Right lobe of liver (tissue), 6 donors: ENCODE measurements around the gene ANKRD33B. TPM values are rescaled to one million over a fixed set of nuclear protein-coding genes. Genes with fewer than 3 reads are reported as not detected.

ENCODE experiments used
- ATAC-seq, 4 donors: fragments of 200-7000 bp; cut with Tn5 transposase; one replicate each; pipeline ENCODE4 v1.9.1; 2020; ENCODE audit warnings: mild to moderate bottlenecking in 4 of 4, moderate library complexity in 4 of 4
- DNase-seq, 3 donors: peaks; one replicate each; pipeline ENCODE4 v3.0.0-alpha.2; 2020
- H3K27ac ChIP-seq, 3 donors: fragments of 200-600 bp; one replicate each; pipeline ENCODE4 v1.8.0; 2022
- H3K27me3 ChIP-seq, 2 donors: fragments of 200-600 bp; one replicate each; pipeline ENCODE4 v1.8.0; 2022
- H3K36me3 ChIP-seq, 4 donors: fragments of 200-600 bp; sonication (generic) in 1 of 4; one replicate each; pipeline versions ENCODE4 v1.5.1 to v1.8.0; 2017 to 2022; ENCODE audit warnings: control low read depth in 1 of 4
- H3K4me1 ChIP-seq, 4 donors: fragments of 200-600 bp; sonication (generic) in 1 of 4; one replicate each; pipeline versions ENCODE4 v1.5.1 to v1.8.0; 2017 to 2022; ENCODE audit warnings: control low read depth in 1 of 4
- H3K4me3 ChIP-seq, 3 donors: fragments of 200-600 bp; one replicate each; pipeline ENCODE4 v1.8.0; 2022
- H3K9me3 ChIP-seq, 4 donors: fragments of 200-600 bp; sonication (generic) in 1 of 4; one replicate each; pipeline versions ENCODE4 v1.5.1 to v1.8.0; 2017 to 2022; ENCODE audit warnings: control low read depth in 1 of 4
- CTCF ChIP-seq, 4 donors: fragments of 200-600 bp in 3 of 4; fragments of 450-650 bp in 1 of 4; IDR thresholded peaks; one replicate each; pipeline versions ENCODE4 v1.5.1 to v1.8.0; 2016 to 2022; ENCODE audit warnings: antibody characterized with exemption in 4 of 4, mild to moderate bottlenecking in 2 of 4
- POLR2A ChIP-seq: fragments of 450-650 bp; IDR thresholded peaks from one replicate; pipeline ENCODE4 v1.6.1; 2017; ENCODE audit warnings: antibody characterized with exemption, mild to moderate bottlenecking
- WGBS: methylation state at CpG from one replicate; pipeline ENCODE4 v1.1.6; 2018; ENCODE audit warnings: low coverage, low lambda C conversion rate; ENCODE audit not compliant: insufficient coverage; ENCODE audit errors: missing lambda C conversion rate; 5-methylcytosine and 5-hydroxymethylcytosine counted together
- intact Hi-C, 2 donors: fragments of 100-400 bp; cut with DNase I; formaldehyde crosslinking; loops; one replicate each; pipeline versions ENCODE4 v1.11.2 to v1.14.1; 2022
- small RNA-seq, 2 experiments: library from RNA; depleted of rRNA; stranded (forward); fragments of <200 nt; gene quantifications; one replicate each; pipeline ENCODE3, GENCODE V24; 2016
- total RNA-seq, 6 experiments: library from RNA; depleted of rRNA in 2 of 6; stranded (reverse); fragments of >200 nt in 2 of 6; fragmentation: NEBNext Ultra II Directional in 3 of 6; extraction: Animal tissue kit (Norgen Biotek cat#: 25700) in 3 of 6; gene quantifications; one replicate each; pipeline versions ENCODE4 v1.1.0 to v1.2.4, GENCODE V29; 2016 to 2023
- donor health status: DM: no; HTN: yes; CAD: no.
- donor health status: DM: no; HTN: no; CAD: no.
- donor health status: DM: no; HTN: no; CAD: no.
- donor health status: DM: no; HTN: yes; CAD: no.
- donor health status: DM: no; HTN: yes; CAD: no.

The ANKRD33B gene
- total RNA-seq, 6 experiments from 2014 or later = 0.16 to 1.3 (median 0.29) TPM

GRCh38 chr5:10704949-10705621 lies 141.2 kb downstream of the ANKRD33B start:
- intact Hi-C loops = no loop called here
- no peak overlapping the region for H3K4me3 ChIP-seq
- H3K9me3 ChIP-seq = no peaks in the 10 kb centered on the region
- no peak for TF ChIP-seq POLR2A
- no peak for TF ChIP-seq CTCF (IDR thresholded peaks at IDR 0.05)
- peaks cover 0 to 30% (median 8%) of the 10 kb centered on the region in 4 donors for H3K4me1 ChIP-seq
- peak; percentile 21 to 40 (median 34) for ATAC-seq
- no peaks in the 10 kb centered on the region for H3K27me3 ChIP-seq
- WGBS = 50% methylated on average over 9 of the region's 10 CpGs
- no peaks in the 10 kb centered on the region for H3K36me3 ChIP-seq
- DNase-seq = no peak
- H3K27ac ChIP-seq = peak overlapping the region in 1 of 3 donors; percentile 30

DNA sequence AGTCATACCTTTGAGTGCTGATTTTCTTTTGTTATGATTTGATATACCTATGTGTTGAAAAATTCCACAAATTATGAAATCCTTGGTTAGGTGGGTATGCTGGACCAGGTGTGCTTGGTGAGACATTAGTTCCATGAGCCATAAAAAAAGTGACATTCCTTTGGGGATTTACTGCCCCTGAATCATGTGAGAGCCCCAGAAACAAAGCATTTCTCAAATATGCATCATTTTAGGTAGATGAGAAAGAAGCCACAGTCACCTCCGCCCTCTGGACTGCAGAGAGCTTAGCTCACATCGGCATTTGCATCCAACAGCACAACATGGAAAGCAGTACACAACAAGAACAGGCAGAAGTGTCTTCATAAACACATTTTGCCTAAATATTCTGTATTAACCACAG lies 141.9 kb downstream of the ANKRD33B start:
- Histone ChIP-seq H3K4me3 (no peak overlapping the region), H3K9me3 (no peaks in the 10 kb centered on the region), H3K27me3 (no peaks in the 10 kb centered on the region), H3K36me3 (no peaks in the 10 kb centered on the region), H3K27ac (no peak overlapping the region), H3K4me1 (peaks cover 0 to 30% (median 8%) of the 10 kb centered on the region in 4 donors)
- DNase-seq (no peak), ATAC-seq (no peak)
- intact Hi-C loops = no loop called here
- 94% methylated on average over 2 of the region's 2 CpGs for WGBS
- TF ChIP-seq CTCF (IDR thresholded peaks at IDR 0.05) (no peak), POLR2A (no peak)

GRCh38 chr5:10706326-10706725 lies 142.5 kb downstream of the ANKRD33B start:
- no peak overlapping the region for H3K27ac ChIP-seq
- H3K4me3 ChIP-seq = no peak overlapping the region
- TF ChIP-seq CTCF (IDR thresholded peaks at IDR 0.05) = no peak
- no peak for TF ChIP-seq POLR2A
- peaks cover 0 to 30% (median 8%) of the 10 kb centered on the region in 4 donors for H3K4me1 ChIP-seq
- H3K9me3 ChIP-seq = no peaks in the 10 kb centered on the region
- no peak for ATAC-seq
- no peak for DNase-seq
- 92% methylated on average over 4 of the region's 4 CpGs for WGBS
- H3K27me3 ChIP-seq = no peaks in the 10 kb centered on the region
- H3K36me3 ChIP-seq = no peaks in the 10 kb centered on the region
- intact Hi-C loops = no loop called here

Small RNA genes within 50 kb of the gene (small RNA-seq; reads per million reads assigned to genes)
- gene AC012629.4 (0 reads per million in 2 experiments), gene AC112200.1 (0 reads per million in 2 experiments)

Other genes starting within 250 kb of the ANKRD33B start
- gene MARCHF6, start 210.4 kb upstream of the ANKRD33B start, total RNA-seq = 100 to 1,000 TPM in 1 of 6 experiments, 10 to 100 TPM in 5; 44.9 to 106 (median 68.6) TPM
- gene ROPN1L, start 122.2 kb upstream of the ANKRD33B start, total RNA-seq = under 1 TPM in 4 of 6 experiments, not detected in 2; 0.24 to 0.83 (median 0.40) TPM
- 100 to 1,000 TPM in 4 of 6 experiments, 10 to 100 TPM in 2; 97.0 to 126 (median 104) TPM for gene DAP, start 197.2 kb downstream of the ANKRD33B start, total RNA-seq